Sigmoid colon (tissue), 7 donors: ENCODE data around the gene PET100. TPM values are rescaled to one million over a fixed set of nuclear protein-coding genes. Genes with fewer than 3 reads are reported as not detected.

Experiments used
- DNase-seq: peaks from one replicate; pipeline ENCODE4 v3.0.0-alpha.2; 2019
- H3K27ac ChIP-seq, 4 donors: fragments of 200-600 bp; sonication (generic); one replicate each; pipeline ENCODE4 v1.5.1; 2016 to 2019; ENCODE audit warnings: mild to moderate bottlenecking in 1 of 4
- H3K27me3 ChIP-seq, 3 donors: fragments of 200-600 bp; sonication (generic); one replicate each; pipeline ENCODE4 v1.5.1; 2019; ENCODE audit warnings: mild to moderate bottlenecking in 1 of 3
- H3K36me3 ChIP-seq, 4 donors: fragments of 200-600 bp; sonication (generic); one replicate each; pipeline ENCODE4 v1.5.1; 2016 to 2019
- H3K4me1 ChIP-seq, 4 donors: fragments of 200-600 bp; sonication (generic); one replicate each; pipeline ENCODE4 v1.5.1; 2017 to 2019
- H3K4me3 ChIP-seq, 4 donors: fragments of 200-600 bp; sonication (generic); one replicate each; pipeline ENCODE4 v1.5.1; 2017 to 2019; ENCODE audit warnings: mild to moderate bottlenecking in 2 of 4, moderate library complexity in 1 of 4
- H3K9me3 ChIP-seq, 4 donors: fragments of 200-600 bp in 3 of 4; sonication (generic) in 3 of 4; one replicate each; pipeline versions ENCODE4 v1.5.1 to v1.6.1; 2013 to 2019
- CTCF ChIP-seq, 4 experiments: fragments of 450-650 bp in 3 of 4; fragments of 200-600 bp in 1 of 4; IDR thresholded peaks; one replicate each; pipeline ENCODE4 v1.5.1; 2016 to 2019; ENCODE audit warnings: antibody characterized with exemption in 4 of 4, mild to moderate bottlenecking in 3 of 4, moderate library complexity in 2 of 4
- EP300 ChIP-seq, 4 donors: sonication (generic); formaldehyde crosslinking; IDR thresholded peaks; one replicate each; pipeline ENCODE4 v1.6.1; 2017; ENCODE audit warnings: antibody characterized with exemption in 4 of 4
- POLR2A ChIP-seq, 2 donors: fragments of 450-650 bp; IDR thresholded peaks; one replicate each; pipeline ENCODE4 v1.6.1; 2016; ENCODE audit warnings: antibody characterized with exemption in 2 of 2, mild to moderate bottlenecking in 2 of 2, moderate library complexity in 2 of 2
- POLR2AphosphoS5 ChIP-seq, 4 donors: sonication (generic); formaldehyde crosslinking; IDR thresholded peaks; one replicate each; pipeline ENCODE4 v1.6.1; 2017; ENCODE audit warnings: antibody characterized with exemption in 4 of 4
- WGBS, 2 donors: extraction: QIAGEN DNeasy Blood & Tissue Kit; methylation state at CpG; one replicate each; pipeline ENCODE4 v1.1.7; 2013; 5-methylcytosine and 5-hydroxymethylcytosine counted together
- intact Hi-C: fragments of 100-400 bp; cut with DNase I; formaldehyde crosslinking; loops from one replicate; pipeline ENCODE4 v1.15.1; 2023
- polyA plus RNA-seq, 3 donors: library from polyadenylated mRNA; stranded (reverse); fragments of 200-250 nt; gene quantifications; one replicate each; pipeline ENCODE4 v1.2.3, GENCODE V29; 2013
- total RNA-seq, 4 donors: library from RNA; depleted of rRNA; stranded (reverse); fragments of >200 nt; gene quantifications; one replicate each; pipeline ENCODE4 v1.1.0, GENCODE V29; 2016
- donor health status: healthy with polysubstance abuse.
- donor health status: Bipolar disorder and iron deficiency.
- donor health status: healthy.

Gene PET100
- total and polyA plus RNA-seq, 7 donors = 10.8 to 70.9 (median 37.1) TPM

- intact Hi-C loops = no loop called here
These were observed 14.9 kb downstream of the PET100 start for GRCh38 chr19:7644550-7644877.

GRCh38 chr19:7645163-7645562, 15.6 kb downstream of the PET100 start:
- WGBS, 2 donors = 91 to 93% methylated on average over 14 of the region's 14 CpGs
- Histone ChIP-seq H3K4me1 (no peaks in the 10 kb centered on the region), H3K27ac (no peak overlapping the region), H3K9me3 (no peaks in the 10 kb centered on the region), H3K36me3 (no peaks in the 10 kb centered on the region), H3K27me3 (peaks cover 0 to 39% (median 19%) of the 10 kb centered on the region in 3 donors), H3K4me3 (no peak overlapping the region)
- DNase-seq = no peak
- no peak for TF ChIP-seq CTCF (IDR thresholded peaks at IDR 0.05)
- TF ChIP-seq POLR2A (IDR thresholded peaks at IDR 0.05) = no peak
- TF ChIP-seq EP300 (IDR thresholded peaks at IDR 0.05) = no peak
- no peak for TF ChIP-seq POLR2AphosphoS5 (IDR thresholded peaks at IDR 0.05)
- intact Hi-C loops = no loop called here

More at GRCh38 chr19:7644550-7644877, 14.9 kb downstream of the PET100 start:
- Histone ChIP-seq H3K27ac (no peak overlapping the region), H3K4me3 (no peak overlapping the region), H3K27me3 (peaks cover 0 to 37% (median 21%) of the 10 kb centered on the region in 3 donors), H3K9me3 (no peaks in the 10 kb centered on the region), H3K36me3 (no peaks in the 10 kb centered on the region), H3K4me1 (no peaks in the 10 kb centered on the region)
- 95 to 96% methylated on average over 20 of the region's 20 CpGs for WGBS, 2 donors
- TF ChIP-seq EP300 (IDR thresholded peaks at IDR 0.05) (no peak), POLR2A (IDR thresholded peaks at IDR 0.05) (no peak), POLR2AphosphoS5 (IDR thresholded peaks at IDR 0.05) (no peak), CTCF (IDR thresholded peaks at IDR 0.05) (no peak)
- no peak for DNase-seq

GRCh38 chr19:7645656-7646425, 16.2 kb downstream of the PET100 start:
- no peak overlapping the region for H3K4me3 ChIP-seq
- no peaks in the 10 kb centered on the region for H3K9me3 ChIP-seq
- H3K27me3 ChIP-seq = peaks cover 0 to 44% (median 19%) of the 10 kb centered on the region in 3 donors
- WGBS, 2 donors = 83 to 88% methylated on average over 20 of the region's 20 CpGs
- no peak for TF ChIP-seq EP300 (IDR thresholded peaks at IDR 0.05)
- TF ChIP-seq POLR2A (IDR thresholded peaks at IDR 0.05) = no peak
- TF ChIP-seq POLR2AphosphoS5 (IDR thresholded peaks at IDR 0.05) = no peak
- TF ChIP-seq CTCF (IDR thresholded peaks at IDR 0.05) = no peak
- no peak overlapping the region for H3K27ac ChIP-seq
- no peak for DNase-seq
- no peaks in the 10 kb centered on the region for H3K4me1 ChIP-seq
- intact Hi-C loops = no loop called here
- no peaks in the 10 kb centered on the region for H3K36me3 ChIP-seq

DNA sequence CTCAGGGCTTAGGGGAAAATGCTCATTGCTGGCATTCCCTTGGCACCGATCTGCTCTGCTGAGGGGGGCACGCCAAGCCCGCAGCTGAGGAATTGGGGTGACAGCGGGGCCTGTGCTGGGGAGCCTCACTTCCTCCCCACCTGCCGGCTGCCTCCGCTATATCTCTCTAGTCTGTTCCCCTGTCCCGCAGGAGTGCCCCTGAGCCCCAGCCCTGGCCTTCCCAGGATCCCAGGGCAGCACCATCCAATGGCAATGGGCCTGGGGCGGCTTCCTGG, 16.8 kb downstream of the PET100 start:
- no peak overlapping the region for H3K4me3 ChIP-seq
- H3K27ac ChIP-seq = no peak overlapping the region
- WGBS, 2 donors = 91 to 92% methylated on average over 8 of the region's 8 CpGs
- H3K36me3 ChIP-seq = no peaks in the 10 kb centered on the region
- no peak for DNase-seq
- TF ChIP-seq POLR2A (IDR thresholded peaks at IDR 0.05) (no peak), CTCF (IDR thresholded peaks at IDR 0.05) (no peak), POLR2AphosphoS5 (IDR thresholded peaks at IDR 0.05) (no peak), EP300 (IDR thresholded peaks at IDR 0.05) (no peak)
- intact Hi-C loops = no loop called here
- H3K9me3 ChIP-seq = no peaks in the 10 kb centered on the region
- peaks cover 0 to 46% (median 19%) of the 10 kb centered on the region in 3 donors for H3K27me3 ChIP-seq
- no peaks in the 10 kb centered on the region for H3K4me1 ChIP-seq

DNA sequence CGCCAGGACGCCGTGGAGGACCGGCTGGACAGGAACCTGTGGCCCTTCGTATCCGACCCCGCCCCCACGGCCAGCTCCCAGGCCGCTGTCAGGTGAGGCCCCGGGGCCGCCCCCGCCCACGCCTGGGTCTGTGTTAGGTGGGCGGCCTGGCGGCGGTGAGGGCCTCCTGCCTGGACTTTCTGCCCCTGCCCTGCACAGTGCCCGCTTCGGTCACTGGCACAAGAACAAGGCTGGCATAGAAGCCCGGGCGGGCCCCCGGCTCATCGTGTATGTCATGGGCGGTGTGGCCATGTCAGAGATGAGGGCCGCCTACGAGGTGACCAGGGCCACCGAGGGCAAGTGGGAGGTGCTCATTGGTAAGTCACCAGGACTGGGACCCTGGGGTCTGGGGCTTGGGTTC, 17.6 kb downstream of the PET100 start:
- Histone ChIP-seq H3K4me1 (peaks cover 0 to 4% (median under 1%) of the 10 kb centered on the region in 4 donors), H3K4me3 (no peak overlapping the region), H3K27ac (no peak overlapping the region), H3K36me3 (no peaks in the 10 kb centered on the region), H3K27me3 (peaks cover 0 to 46% (median 19%) of the 10 kb centered on the region in 3 donors), H3K9me3 (no peaks in the 10 kb centered on the region)
- WGBS, 2 donors = 88 to 95% methylated on average over 26 of the region's 26 CpGs
- TF ChIP-seq POLR2A (IDR thresholded peaks at IDR 0.05) = no peak
- TF ChIP-seq POLR2AphosphoS5 (IDR thresholded peaks at IDR 0.05) = no peak
- TF ChIP-seq CTCF (IDR thresholded peaks at IDR 0.05) = no peak
- no peak for TF ChIP-seq EP300 (IDR thresholded peaks at IDR 0.05)
- intact Hi-C loops = no loop called here
- DNase-seq = no peak
